Neural crest cell (in vitro differentiated cells): ENCODE results near the gene HAUS3. TPM values are rescaled to one million over a fixed set of nuclear protein-coding genes. Genes with fewer than 3 reads are reported as not detected.

Source experiments
- DNase-seq: peaks from one replicate; pipeline ENCODE4 v3.0.0; 2021; ENCODE audit warnings: low read depth, mixed read lengths, low spot score
- H3K27ac Mint-ChIP-seq: one replicate; pipeline ENCODE4 v1.8.0; 2021; ENCODE audit warnings: mild to moderate bottlenecking, mixed read lengths; ENCODE audit not compliant: unreplicated experiment
- H3K27me3 Mint-ChIP-seq: 2 replicates; pipeline ENCODE4 v1.8.0; 2021; ENCODE audit warnings: low read depth, mild to moderate bottlenecking, mixed read lengths
- H3K36me3 Mint-ChIP-seq: 2 replicates; pipeline ENCODE4 v1.8.0; 2021; ENCODE audit warnings: low read depth, mild to moderate bottlenecking, mixed read lengths
- H3K4me1 Mint-ChIP-seq: 2 replicates; pipeline ENCODE4 v1.8.0; 2021; ENCODE audit warnings: mixed read lengths
- H3K4me3 Mint-ChIP-seq: one replicate; pipeline ENCODE4 v1.8.0; 2021; ENCODE audit warnings: mild to moderate bottlenecking, mixed read lengths
- H3K9me3 Mint-ChIP-seq: 2 replicates; pipeline ENCODE4 v1.8.0; 2021; ENCODE audit warnings: mixed read lengths
- total RNA-seq: library from RNA; stranded (reverse); gene quantifications from 2 replicates; pipeline ENCODE4 v1.2.1, GENCODE V29; 2021
- TF ChIP-seq, protein P1 (sequence below): fragments of 200-600 bp; sonication (generic); conservative IDR thresholded peaks from 2 replicates; pipeline ENCODE4 v1.5.0; 2021; ENCODE audit warnings: antibody characterized with exemption, mild to moderate bottlenecking

HAUS3 gene
- total RNA-seq, 1 donor from 2014 or later, result 26.9 TPM

DNA sequence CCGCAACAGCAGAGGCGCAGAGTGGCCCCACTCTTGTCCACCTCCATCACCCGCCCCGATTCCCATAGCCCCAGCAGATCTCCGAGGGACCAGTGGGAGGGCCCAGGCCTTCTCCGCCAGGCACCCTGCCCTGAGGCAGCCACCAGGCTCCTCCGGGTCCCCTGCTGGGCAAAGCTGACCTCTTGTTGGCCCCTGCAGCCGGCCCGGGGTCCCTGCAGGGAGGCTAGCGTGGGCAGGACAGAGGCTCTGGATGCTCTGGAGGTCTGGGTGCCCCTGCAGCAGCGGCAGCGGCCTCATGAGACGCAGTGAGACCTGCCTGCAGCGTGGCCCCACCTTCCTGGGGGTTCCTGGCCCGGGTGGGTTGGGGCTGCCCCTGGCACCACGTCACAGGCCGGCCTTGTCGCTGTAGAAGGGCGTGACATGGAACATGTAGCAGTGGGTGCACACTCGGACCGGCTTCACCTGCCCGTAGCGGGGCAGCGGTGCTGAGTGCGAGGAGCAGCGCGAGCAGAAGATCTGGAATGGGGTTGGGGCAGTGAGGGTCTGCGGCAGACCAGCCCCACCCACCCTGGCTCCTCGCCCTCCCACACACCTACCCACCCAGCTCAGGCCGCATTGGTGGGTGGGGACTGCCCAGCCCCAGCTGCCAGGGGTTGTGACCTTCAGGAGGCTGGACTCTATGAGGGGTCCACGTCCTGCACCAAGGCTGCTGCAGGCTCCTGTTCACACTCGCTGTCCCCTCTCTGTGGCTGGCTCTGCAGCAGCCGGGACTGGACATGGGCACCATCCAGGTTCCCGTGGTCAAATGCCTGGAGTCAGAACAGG lies 28.6 kb upstream of the HAUS3 start:
- Mint-ChIP-seq H3K27me3 (no peaks in the 10 kb centered on the region), H3K4me1 (no peaks in the 10 kb centered on the region), H3K4me3 (no peak overlapping the region), H3K9me3 (no peaks in the 10 kb centered on the region), H3K27ac (no peak overlapping the region), H3K36me3 (no peaks in the 10 kb centered on the region)
- TF ChIP-seq, protein P1, sequence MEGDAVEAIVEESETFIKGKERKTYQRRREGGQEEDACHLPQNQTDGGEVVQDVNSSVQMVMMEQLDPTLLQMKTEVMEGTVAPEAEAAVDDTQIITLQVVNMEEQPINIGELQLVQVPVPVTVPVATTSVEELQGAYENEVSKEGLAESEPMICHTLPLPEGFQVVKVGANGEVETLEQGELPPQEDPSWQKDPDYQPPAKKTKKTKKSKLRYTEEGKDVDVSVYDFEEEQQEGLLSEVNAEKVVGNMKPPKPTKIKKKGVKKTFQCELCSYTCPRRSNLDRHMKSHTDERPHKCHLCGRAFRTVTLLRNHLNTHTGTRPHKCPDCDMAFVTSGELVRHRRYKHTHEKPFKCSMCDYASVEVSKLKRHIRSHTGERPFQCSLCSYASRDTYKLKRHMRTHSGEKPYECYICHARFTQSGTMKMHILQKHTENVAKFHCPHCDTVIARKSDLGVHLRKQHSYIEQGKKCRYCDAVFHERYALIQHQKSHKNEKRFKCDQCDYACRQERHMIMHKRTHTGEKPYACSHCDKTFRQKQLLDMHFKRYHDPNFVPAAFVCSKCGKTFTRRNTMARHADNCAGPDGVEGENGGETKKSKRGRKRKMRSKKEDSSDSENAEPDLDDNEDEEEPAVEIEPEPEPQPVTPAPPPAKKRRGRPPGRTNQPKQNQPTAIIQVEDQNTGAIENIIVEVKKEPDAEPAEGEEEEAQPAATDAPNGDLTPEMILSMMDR, result no peak
- DNase-seq, result no peak

DNA sequence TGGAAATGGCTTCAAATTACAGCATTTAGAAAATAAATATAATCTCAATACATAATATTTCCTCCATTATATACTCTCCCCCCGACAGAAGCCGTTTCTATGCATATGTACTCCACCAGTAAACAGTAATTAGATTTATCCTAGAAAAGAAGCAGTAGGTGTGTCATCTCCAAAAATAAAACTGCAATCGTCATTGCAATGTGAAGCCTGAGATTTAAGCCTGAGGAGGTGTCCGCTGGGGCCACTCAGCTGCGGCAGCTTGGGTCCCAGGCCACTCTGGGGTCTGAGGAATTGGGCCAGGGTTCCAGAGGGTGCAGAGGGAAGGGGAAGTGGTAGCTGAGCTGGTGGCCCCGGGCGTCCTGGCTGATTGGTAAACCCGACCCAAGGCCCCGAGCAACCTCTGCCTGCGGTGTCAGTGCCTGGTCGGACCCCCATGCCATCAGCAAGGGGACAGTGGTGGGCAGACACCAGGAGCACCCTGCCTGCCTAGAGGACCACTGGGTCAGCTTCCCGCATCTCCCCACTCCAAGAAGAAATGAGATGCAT lies 27.8 kb upstream of the HAUS3 start:
- no peaks in the 10 kb centered on the region for H3K27me3 Mint-ChIP-seq
- no peak for DNase-seq
- TF ChIP-seq, protein P1, result no peak

DNA sequence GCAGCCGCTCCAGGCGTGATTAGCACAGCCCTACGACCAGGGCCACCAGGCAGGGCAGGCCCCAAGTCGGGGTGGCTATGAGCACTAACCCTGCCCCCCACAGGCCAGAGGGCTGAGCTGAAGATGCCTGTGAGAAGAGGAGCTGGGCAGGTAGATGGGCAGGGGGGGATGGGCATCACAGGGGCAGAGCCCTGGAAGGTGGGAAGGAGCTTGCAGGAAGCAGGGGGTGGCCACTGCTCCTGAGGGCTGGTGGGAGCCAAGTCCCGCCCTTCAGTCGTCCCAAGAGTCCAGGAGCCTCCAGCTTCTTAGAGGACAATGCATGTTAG lies 27.2 kb upstream of the HAUS3 start:
- Mint-ChIP-seq H3K27ac (peak overlapping the region; percentile 41), H3K27me3 (no peaks in the 10 kb centered on the region), H3K4me1 (no peaks in the 10 kb centered on the region), H3K4me3 (no peak overlapping the region), H3K9me3 (no peaks in the 10 kb centered on the region), H3K36me3 (no peaks in the 10 kb centered on the region)
- TF ChIP-seq, protein P1, result no peak
- DNase-seq, result no peak

More for the DNA sequence above, 27.8 kb upstream of the HAUS3 start:
- no peaks in the 10 kb centered on the region for H3K36me3 Mint-ChIP-seq
- no peak overlapping the region for H3K27ac Mint-ChIP-seq
- H3K9me3 Mint-ChIP-seq, result no peaks in the 10 kb centered on the region
- no peak overlapping the region for H3K4me3 Mint-ChIP-seq
- no peaks in the 10 kb centered on the region for H3K4me1 Mint-ChIP-seq

DNA sequence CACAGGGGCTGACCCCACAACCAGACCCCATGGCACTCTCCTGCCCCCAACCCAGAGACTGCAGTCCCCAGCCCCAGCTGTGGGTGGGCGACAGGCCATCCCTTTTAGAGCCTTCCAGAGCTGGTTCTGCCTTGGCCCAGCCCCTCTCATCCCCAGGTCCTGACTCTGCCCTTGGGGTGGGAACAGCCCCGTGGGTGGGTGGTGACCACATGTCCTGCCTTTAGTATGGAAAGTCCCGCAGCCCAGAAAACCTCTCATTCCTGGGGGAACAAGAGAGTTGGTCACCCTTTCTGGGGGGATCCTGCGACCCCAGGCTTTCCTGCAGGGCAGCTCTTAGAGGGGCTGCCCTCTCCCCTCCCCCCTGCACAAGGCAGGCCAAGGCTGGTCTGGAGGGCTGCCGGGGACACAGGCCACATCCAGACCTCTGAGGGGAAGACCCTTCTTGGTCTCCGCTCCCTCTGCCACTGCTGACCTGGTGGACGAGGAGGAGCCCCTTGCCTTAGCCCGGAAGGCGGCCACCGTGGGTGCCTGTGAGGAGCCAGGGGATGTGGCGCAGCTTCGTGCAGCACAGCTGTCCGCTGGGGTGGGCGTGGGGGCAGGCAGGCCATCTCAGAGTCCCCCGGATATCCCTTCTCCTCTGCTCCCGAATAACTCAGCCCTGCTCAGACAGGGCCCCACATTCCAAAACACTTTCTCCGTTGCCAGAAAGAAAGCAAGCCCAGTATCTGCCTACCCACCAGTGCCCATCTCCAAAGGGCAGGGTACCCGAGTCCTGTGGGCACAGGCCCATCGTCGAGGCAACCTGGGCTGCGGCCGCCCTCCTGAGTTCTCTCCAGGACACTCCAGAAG lies 26.7 kb upstream of the HAUS3 start:
- Mint-ChIP-seq H3K9me3 (no peaks in the 10 kb centered on the region), H3K27ac (no peak overlapping the region), H3K27me3 (no peaks in the 10 kb centered on the region), H3K4me3 (no peak overlapping the region), H3K4me1 (peaks cover 1% of the 10 kb centered on the region), H3K36me3 (no peaks in the 10 kb centered on the region)
- TF ChIP-seq, protein P1, result no peak
- DNase-seq, result no peak

DNA sequence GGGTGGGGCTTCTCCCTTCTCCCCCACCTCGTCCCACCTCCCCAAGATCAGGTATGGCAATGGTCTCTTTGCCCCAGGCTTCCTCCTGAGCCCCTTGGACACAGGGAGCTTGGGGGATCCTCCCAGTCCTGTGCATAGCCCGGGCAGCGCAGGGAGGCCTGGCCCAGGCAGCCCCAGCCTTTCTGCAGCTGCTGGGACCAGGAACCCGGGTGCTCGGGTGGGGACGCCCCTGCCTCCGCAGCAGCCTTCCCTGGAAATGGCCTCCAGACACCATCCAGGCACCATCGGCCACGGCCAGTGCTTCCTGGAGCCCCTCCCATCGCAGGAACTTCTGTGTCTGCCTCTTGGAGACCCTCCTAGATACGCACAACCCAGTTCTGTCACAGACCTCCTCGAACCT lies 25.9 kb upstream of the HAUS3 start:
- TF ChIP-seq, protein P1, result no peak
- no peaks in the 10 kb centered on the region for H3K27me3 Mint-ChIP-seq
- no peak for DNase-seq
- H3K4me3 Mint-ChIP-seq, result no peak overlapping the region
- peaks cover 5% of the 10 kb centered on the region for H3K4me1 Mint-ChIP-seq
- no peaks in the 10 kb centered on the region for H3K9me3 Mint-ChIP-seq
- H3K27ac Mint-ChIP-seq, result no peak overlapping the region
- H3K36me3 Mint-ChIP-seq, result no peaks in the 10 kb centered on the region
